Transverse colon (tissue), 4 donors: ENCODE measurements around the gene PPME1. TPM values are rescaled to one million over a fixed set of nuclear protein-coding genes. Genes with fewer than 3 reads are reported as not detected.

Experiments used
- DNase-seq: peaks from one replicate; pipeline ENCODE4 v3.0.0-alpha.2; 2019
- H3K27ac ChIP-seq, 4 donors: fragments of 200-600 bp; sonication (generic); 2 replicates each; pipeline ENCODE4 v1.5.1; 2016 to 2018; ENCODE audit warnings: inconsistent platforms in 4 of 4
- H3K27me3 ChIP-seq: fragments of 200-600 bp; sonication (generic); 2 replicates; pipeline ENCODE4 v1.5.1; 2017; ENCODE audit warnings: inconsistent platforms
- H3K36me3 ChIP-seq, 4 donors: fragments of 200-600 bp; sonication (generic); 2 replicates each; pipeline ENCODE4 v1.5.1; 2017 to 2019; ENCODE audit warnings: inconsistent platforms in 4 of 4
- H3K4me1 ChIP-seq, 4 donors: fragments of 200-600 bp; sonication (generic); 2 replicates each; pipeline ENCODE4 v1.5.1; 2017 to 2020; ENCODE audit warnings: inconsistent platforms in 4 of 4
- H3K4me3 ChIP-seq, 4 donors: fragments of 200-600 bp; sonication (generic); 1 replicate in 1 of 4; 2 replicates in 3 of 4; pipeline versions ENCODE4 v1.5.1 to v1.6.1; 2017 to 2019; ENCODE audit warnings: inconsistent platforms in 4 of 4
- H3K9me3 ChIP-seq, 2 donors: fragments of 200-600 bp; sonication (generic); 2 replicates each; pipeline ENCODE4 v1.5.1; 2017 to 2019; ENCODE audit warnings: inconsistent platforms in 2 of 2
- EP300 ChIP-seq: sonication (generic); formaldehyde crosslinking; IDR thresholded peaks from one replicate; pipeline ENCODE4 v1.6.1; 2017; ENCODE audit warnings: antibody characterized with exemption, low read depth
- POLR2A ChIP-seq: fragments of 450-650 bp; IDR thresholded peaks from one replicate; pipeline ENCODE4 v1.6.1; 2016; ENCODE audit warnings: antibody characterized with exemption, mild to moderate bottlenecking, moderate library complexity
- POLR2AphosphoS5 ChIP-seq, 3 donors: sonication (generic); formaldehyde crosslinking; IDR thresholded peaks; one replicate each; pipeline ENCODE4 v1.6.1; 2016; ENCODE audit warnings: antibody characterized with exemption in 3 of 3
- WGBS, 2 donors: methylation state at CpG; one replicate each; pipeline ENCODE4 v1.1.5; 2018; ENCODE audit warnings: low coverage in 1 of 2; 5-methylcytosine and 5-hydroxymethylcytosine counted together
- in situ Hi-C, 4 donors: fragments of 200-750 bp; cut with MboI; loops; one replicate each; pipeline versions ENCODE4 v1.15.0 to v1.15.1; 2017; ENCODE audit warnings: low sequenced_read_pairs in 3 of 4, low pct_ligation_motif_present in 1 of 4, low pct_unique_long_range_greater_than_20kb in 1 of 4
- intact Hi-C: fragments of 100-400 bp; cut with DNase I; formaldehyde crosslinking; loops from one replicate; pipeline ENCODE4 v1.15.1; 2023; ENCODE audit warnings: low total_unique reads
- total RNA-seq, 4 donors: library from RNA; depleted of rRNA; stranded (reverse); fragments of >200 nt; gene quantifications; one replicate each; pipeline ENCODE4 v1.1.0, GENCODE V29; 2016
- TF ChIP-seq, protein P1 (sequence below), 5 experiments: fragments of 200-600 bp in 3 of 5; fragments of 450-650 bp in 2 of 5; sonication (generic) in 3 of 5; IDR thresholded peaks; 1 replicate in 2 of 5; 2 replicates in 3 of 5; pipeline ENCODE4 v1.5.1; 2016 to 2017; ENCODE audit warnings: antibody characterized with exemption in 5 of 5, inconsistent platforms in 3 of 5, mild to moderate bottlenecking in 2 of 5, moderate library complexity in 1 of 5

The PPME1 gene
- total RNA-seq, 4 donors from 2014 or later: 21.3 to 33.7 (median 22.4) TPM

- no peak for DNase-seq
- no peaks in the 10 kb centered on the region for H3K27me3 ChIP-seq
- H3K36me3 ChIP-seq: peaks cover 0 to 23% (median 4%) of the 10 kb centered on the region in 4 donors
- no peaks in the 10 kb centered on the region for H3K4me1 ChIP-seq
- 70 to 79% methylated on average over 2 of the region's 2 CpGs for WGBS, 2 donors
- TF ChIP-seq POLR2AphosphoS5 (IDR thresholded peaks at IDR 0.05) (no peak), EP300 (no peak), POLR2A (no peak)
- TF ChIP-seq, protein P1, sequence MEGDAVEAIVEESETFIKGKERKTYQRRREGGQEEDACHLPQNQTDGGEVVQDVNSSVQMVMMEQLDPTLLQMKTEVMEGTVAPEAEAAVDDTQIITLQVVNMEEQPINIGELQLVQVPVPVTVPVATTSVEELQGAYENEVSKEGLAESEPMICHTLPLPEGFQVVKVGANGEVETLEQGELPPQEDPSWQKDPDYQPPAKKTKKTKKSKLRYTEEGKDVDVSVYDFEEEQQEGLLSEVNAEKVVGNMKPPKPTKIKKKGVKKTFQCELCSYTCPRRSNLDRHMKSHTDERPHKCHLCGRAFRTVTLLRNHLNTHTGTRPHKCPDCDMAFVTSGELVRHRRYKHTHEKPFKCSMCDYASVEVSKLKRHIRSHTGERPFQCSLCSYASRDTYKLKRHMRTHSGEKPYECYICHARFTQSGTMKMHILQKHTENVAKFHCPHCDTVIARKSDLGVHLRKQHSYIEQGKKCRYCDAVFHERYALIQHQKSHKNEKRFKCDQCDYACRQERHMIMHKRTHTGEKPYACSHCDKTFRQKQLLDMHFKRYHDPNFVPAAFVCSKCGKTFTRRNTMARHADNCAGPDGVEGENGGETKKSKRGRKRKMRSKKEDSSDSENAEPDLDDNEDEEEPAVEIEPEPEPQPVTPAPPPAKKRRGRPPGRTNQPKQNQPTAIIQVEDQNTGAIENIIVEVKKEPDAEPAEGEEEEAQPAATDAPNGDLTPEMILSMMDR (IDR thresholded peaks at IDR 0.05): no peak
- H3K4me3 ChIP-seq: no peak overlapping the region
- in situ Hi-C loops (no loop called here), intact Hi-C loops (loop anchor here (10.0 kb wide), 1 partner anchor 1212 kb away; no protein-coding TSS in a partner anchor)
- H3K9me3 ChIP-seq: no peaks in the 10 kb centered on the region
- H3K27ac ChIP-seq: no peak overlapping the region
These were observed 55.8 kb downstream of the PPME1 start for GRCh38 chr11:74226907-74227306.

DNA sequence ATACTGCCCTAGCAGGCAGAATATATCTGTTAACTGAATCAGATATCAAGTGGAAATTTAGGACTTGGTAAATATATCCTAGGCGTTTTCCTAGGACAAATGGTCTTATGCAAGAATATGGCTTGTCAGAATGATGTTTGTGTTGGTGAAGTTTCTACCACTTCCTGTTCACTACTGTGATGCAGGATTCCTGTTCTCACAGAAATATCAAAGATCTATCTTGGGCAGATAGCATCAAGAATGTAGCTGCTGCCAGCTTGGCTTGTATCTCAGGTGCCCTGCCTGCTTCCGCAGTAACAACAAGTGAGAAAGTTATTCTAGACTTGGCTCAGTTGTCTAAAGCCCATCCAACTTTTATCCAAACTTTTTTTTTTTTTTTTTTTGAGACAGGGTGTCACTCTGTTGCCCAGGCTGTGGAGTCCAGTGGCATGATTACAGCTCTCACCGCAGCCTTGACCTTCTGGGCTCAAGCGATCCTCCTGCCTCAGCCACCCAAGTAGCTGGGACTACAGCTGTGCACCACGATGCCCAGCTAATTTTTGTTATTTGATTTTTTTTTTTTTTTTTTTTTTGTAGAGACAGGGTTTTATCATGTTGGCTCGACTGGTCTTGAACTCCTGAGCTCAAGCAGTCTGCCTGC lies 61.3 kb downstream of the PPME1 start:
- DNase-seq: no peak
- Histone ChIP-seq H3K36me3 (peaks cover 0 to 33% (median 13%) of the 10 kb centered on the region in 4 donors), H3K27ac (no peak overlapping the region), H3K27me3 (no peaks in the 10 kb centered on the region), H3K4me3 (no peak overlapping the region), H3K9me3 (no peaks in the 10 kb centered on the region), H3K4me1 (no peaks in the 10 kb centered on the region)
- intact Hi-C loops (no loop called here), in situ Hi-C loops (no loop called here)
- TF ChIP-seq EP300: no peak
- TF ChIP-seq POLR2AphosphoS5 (IDR thresholded peaks at IDR 0.05): no peak
- no peak for TF ChIP-seq POLR2A
- TF ChIP-seq, protein P1 (IDR thresholded peaks at IDR 0.05): no peak
- 89 to 90% methylated on average over 3 to 6 of the region's 6 CpGs for WGBS, 2 donors

GRCh38 chr11:74233683-74234082 lies 62.6 kb downstream of the PPME1 start:
- intact Hi-C loops (no loop called here), in situ Hi-C loops (no loop called here)
- Histone ChIP-seq H3K4me1 (no peaks in the 10 kb centered on the region), H3K27ac (no peak overlapping the region), H3K4me3 (no peak overlapping the region), H3K27me3 (no peaks in the 10 kb centered on the region), H3K36me3 (peaks cover 0 to 35% (median 16%) of the 10 kb centered on the region in 4 donors), H3K9me3 (no peaks in the 10 kb centered on the region)
- WGBS, 2 donors: 84 to 93% methylated on average over 3 of the region's 3 CpGs
- TF ChIP-seq POLR2A (no peak), POLR2AphosphoS5 (IDR thresholded peaks at IDR 0.05) (no peak), EP300 (no peak)
- TF ChIP-seq, protein P1 (IDR thresholded peaks at IDR 0.05): no peak
- no peak for DNase-seq

- no peak for TF ChIP-seq POLR2AphosphoS5 (IDR thresholded peaks at IDR 0.05)
- 91% methylated on average over 4 of the region's 4 CpGs; no CpG with 5 or more reads in 1 of the 2 donors for WGBS, 2 donors
- Histone ChIP-seq H3K9me3 (no peaks in the 10 kb centered on the region), H3K4me3 (no peak overlapping the region), H3K4me1 (no peaks in the 10 kb centered on the region), H3K36me3 (peaks cover 0 to 43% (median 15%) of the 10 kb centered on the region in 4 donors), H3K27ac (no peak overlapping the region), H3K27me3 (no peaks in the 10 kb centered on the region)
- intact Hi-C loops (no loop called here), in situ Hi-C loops (no loop called here)
- DNase-seq: no peak
These were observed 64.0 kb downstream of the PPME1 start for GRCh38 chr11:74235121-74235520.
